PFSK-1 (cell line): ENCODE measurements around the gene SPOCK3.

Source experiments
- FOXP2 ChIP-seq: optimal IDR thresholded peaks from 2 replicates; pipeline ENCODE3; 2011; ENCODE audit warnings: borderline replicate concordance, control low read depth, inconsistent platforms; ENCODE audit not compliant: insufficient read depth; ENCODE audit errors: extremely low read length, extremely low read depth
- POLR2AphosphoS5 ChIP-seq: IDR thresholded peaks from 2 replicates; pipeline ENCODE4 v1.6.1; 2012; ENCODE audit warnings: low read depth, mild to moderate bottlenecking, control low read depth, low read length, moderate library complexity
- REST ChIP-seq, 2 experiments: IDR thresholded peaks; 2 replicates each; pipeline versions ENCODE4 v1.6.1 to v1.8.0; 2011 to 2012; ENCODE audit warnings: low read depth in 2 of 2, low read length in 2 of 2, control low read depth in 1 of 2, inconsistent platforms in 1 of 2, mild to moderate bottlenecking in 1 of 2, moderate library complexity in 1 of 2; ENCODE audit not compliant: insufficient read depth in 1 of 2
- SIN3A ChIP-seq: IDR thresholded peaks from 2 replicates; pipeline ENCODE4 v1.6.1; 2012; ENCODE audit warnings: mild to moderate bottlenecking, low read length, moderate library complexity, borderline replicate concordance; ENCODE audit not compliant: insufficient read depth
- TAF1 ChIP-seq: IDR thresholded peaks from 2 replicates; pipeline ENCODE4 v1.6.1; 2012; ENCODE audit warnings: low read length, control low read depth, borderline replicate concordance; ENCODE audit not compliant: insufficient read depth

The SPOCK3 gene

GRCh38 chr4:167248271-167248670 is 14.0 kb upstream of the SPOCK3 start:
- TF ChIP-seq REST (IDR thresholded peaks at IDR 0.05; ENCODE audit: insufficient read depth in 1 of 2, low read depth in 2 of 2, low read length in 2 of 2) (no peak), SIN3A (no peak), TAF1 (no peak), POLR2AphosphoS5 (no peak), FOXP2 (no peak)

GRCh38 chr4:167239627-167240026 is 5.3 kb upstream of the SPOCK3 start:
- no peak for TF ChIP-seq POLR2AphosphoS5
- TF ChIP-seq SIN3A, result no peak

- TF ChIP-seq FOXP2, result no peak
- no peak for TF ChIP-seq POLR2AphosphoS5
- no peak for TF ChIP-seq REST (IDR thresholded peaks at IDR 0.05; ENCODE audit: insufficient read depth in 1 of 2, low read depth in 2 of 2, low read length in 2 of 2)
- TF ChIP-seq SIN3A, result no peak
- TF ChIP-seq TAF1, result no peak
Observed at GRCh38 chr4:167238226-167238625, 3.9 kb upstream of the SPOCK3 start.

GRCh38 chr4:167233685-167234315 is 494 bp downstream of the SPOCK3 start:
- TF ChIP-seq FOXP2 (no peak), TAF1 (no peak), POLR2AphosphoS5 (no peak), SIN3A (no peak), REST (IDR thresholded peaks at IDR 0.05; ENCODE audit: insufficient read depth in 1 of 2, low read depth in 2 of 2, low read length in 2 of 2) (no peak)

GRCh38 chr4:167232805-167233684 is 1.2 kb downstream of the SPOCK3 start:
- no peak for TF ChIP-seq TAF1

GRCh38 chr4:167230744-167231143 is 3.5 kb downstream of the SPOCK3 start:
- TF ChIP-seq POLR2AphosphoS5, result no peak
- no peak for TF ChIP-seq REST (IDR thresholded peaks at IDR 0.05; ENCODE audit: insufficient read depth in 1 of 2, low read depth in 2 of 2, low read length in 2 of 2)
- no peak for TF ChIP-seq SIN3A
- no peak for TF ChIP-seq FOXP2
- no peak for TF ChIP-seq TAF1
